GM21529 (cell line): ENCODE measurements around the gene NAA60.

Experiments used
- ATAC-seq: cut with Tn5 transposase; IDR thresholded peaks from one replicate; pipeline ENCODE4 v1.9.1; 2021; ENCODE audit not compliant: unreplicated experiment

The NAA60 gene

DNA sequence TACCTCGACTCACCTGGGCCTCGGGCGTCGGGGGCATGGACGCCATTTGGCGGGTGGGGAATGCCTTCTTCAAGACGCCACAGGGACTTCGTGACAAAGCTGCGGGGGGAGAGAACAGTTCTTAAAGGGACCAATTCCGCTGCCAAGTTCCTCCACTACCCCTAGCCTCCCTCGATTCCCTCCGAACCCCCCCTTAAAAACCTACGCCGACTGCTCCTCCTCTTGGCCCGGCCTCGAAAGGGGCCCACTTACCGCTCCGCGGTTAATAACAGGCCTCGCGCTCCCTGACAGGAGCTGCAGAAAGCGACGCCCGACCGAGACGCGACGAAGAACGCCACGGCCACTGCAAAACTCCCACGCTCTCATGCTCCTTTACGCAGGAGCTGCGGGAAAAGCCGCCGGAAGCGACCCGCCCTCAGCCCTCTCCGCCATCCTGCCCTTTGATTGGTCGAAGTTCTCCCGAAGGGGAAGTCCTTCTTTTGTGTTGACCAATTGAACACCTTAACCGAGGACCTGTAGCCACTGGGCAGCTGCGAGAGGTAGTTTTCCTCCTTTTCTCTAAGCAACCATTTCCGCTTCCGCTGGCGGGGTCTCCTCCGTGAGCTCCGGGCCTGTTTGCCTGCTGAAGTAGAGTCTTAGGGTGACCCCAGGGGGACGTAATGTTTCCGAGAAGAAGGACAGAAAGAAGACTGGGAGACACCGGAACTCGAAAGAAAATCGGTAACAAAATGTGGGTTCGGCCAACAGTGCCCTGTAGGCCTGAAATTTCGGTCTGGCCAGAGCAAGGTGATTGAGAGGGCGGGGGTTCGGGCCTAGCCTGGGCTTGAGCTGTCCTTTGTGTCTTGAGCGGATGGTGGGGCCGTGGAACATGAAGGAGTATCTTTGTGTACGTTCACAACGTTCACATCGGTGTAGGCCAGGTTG, at the start of gene NAA60, which contains the start of gene ZNF597:
Gene NAA60 (plus strand): TSS at position 573 of the 924 bp plus-strand sequence. CDS start 32,548 bp downstream, outside the sequence.
Gene ZNF597 (minus strand): TSS at position 397 of the 924 bp plus-strand sequence. CDS start 351 bp downstream, at position 46.
- ATAC-seq, result peak; percentile 88

DNA sequence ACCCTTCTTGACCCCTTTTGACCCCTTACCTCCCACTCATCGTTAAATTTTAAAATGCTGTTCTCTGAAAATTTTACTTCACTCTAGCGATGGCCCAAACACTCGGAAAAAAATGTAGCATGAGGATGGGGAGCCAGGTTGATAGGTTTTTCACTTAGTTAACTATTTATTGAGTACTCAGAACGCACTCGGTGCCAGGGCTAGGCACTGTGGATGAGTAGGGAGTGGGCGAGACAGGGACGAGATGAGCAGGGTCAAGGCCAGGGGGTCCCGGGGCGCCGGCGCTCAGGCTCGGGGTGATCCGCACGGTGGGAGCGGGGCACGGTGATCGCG, 43.1 kb upstream of the NAA60 start:
- ATAC-seq, result no peak

DNA sequence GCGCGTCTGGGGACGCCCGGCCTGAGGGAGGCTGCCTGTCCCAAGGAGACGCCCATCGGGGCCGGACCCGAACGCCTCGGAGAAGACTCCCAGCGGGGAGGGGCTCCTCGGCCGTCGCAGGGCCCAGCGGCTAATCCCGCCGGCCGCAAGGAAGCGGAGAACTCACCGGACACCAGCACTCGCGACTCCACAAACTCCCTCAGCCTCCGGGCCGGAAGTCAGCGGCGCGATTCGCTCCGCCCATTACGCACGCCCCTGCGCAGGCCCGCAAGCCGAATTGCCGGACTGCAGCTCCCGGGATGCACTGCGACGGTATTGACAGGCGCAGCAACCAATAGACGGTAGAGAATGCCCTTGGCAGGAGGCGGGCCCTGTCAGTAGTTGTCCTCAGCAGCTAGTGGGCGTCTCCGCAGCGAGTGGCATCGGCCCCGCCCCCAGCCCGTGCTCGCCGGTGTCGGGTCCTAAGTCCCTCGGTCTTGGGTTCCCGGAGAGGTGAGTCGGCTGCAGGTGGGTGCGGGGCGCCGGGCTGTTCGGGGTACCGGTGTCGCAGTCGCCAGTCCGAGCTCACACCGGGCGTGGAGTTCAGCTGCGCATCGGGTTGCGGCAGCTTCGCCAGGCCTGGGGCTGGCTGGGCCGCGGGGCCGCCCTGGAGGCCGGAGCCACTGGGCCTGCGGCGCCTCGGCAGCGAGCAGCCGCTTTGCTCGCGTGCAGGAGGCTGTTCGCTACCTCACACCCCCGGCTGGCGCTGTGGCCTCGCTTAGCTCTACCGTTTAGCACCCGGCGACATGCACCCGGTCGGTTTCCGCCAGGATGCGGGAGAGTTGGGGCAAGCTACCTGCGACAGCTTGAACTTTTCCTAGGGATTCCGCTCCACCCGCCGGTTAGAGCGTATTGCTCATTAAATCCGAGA, 42.4 kb upstream of the NAA60 start, which contains the start of the genes ZNF174 and ZSCAN32:
Gene ZNF174 (plus strand): TSS at position 437 of the 910 bp plus-strand sequence. CDS start 790 bp downstream, outside the sequence.
Gene ZSCAN32 (minus strand): TSS at position 226 of the 910 bp plus-strand sequence. CDS start 3,447 bp downstream, outside the sequence.
- peak; percentile 96 for ATAC-seq

DNA sequence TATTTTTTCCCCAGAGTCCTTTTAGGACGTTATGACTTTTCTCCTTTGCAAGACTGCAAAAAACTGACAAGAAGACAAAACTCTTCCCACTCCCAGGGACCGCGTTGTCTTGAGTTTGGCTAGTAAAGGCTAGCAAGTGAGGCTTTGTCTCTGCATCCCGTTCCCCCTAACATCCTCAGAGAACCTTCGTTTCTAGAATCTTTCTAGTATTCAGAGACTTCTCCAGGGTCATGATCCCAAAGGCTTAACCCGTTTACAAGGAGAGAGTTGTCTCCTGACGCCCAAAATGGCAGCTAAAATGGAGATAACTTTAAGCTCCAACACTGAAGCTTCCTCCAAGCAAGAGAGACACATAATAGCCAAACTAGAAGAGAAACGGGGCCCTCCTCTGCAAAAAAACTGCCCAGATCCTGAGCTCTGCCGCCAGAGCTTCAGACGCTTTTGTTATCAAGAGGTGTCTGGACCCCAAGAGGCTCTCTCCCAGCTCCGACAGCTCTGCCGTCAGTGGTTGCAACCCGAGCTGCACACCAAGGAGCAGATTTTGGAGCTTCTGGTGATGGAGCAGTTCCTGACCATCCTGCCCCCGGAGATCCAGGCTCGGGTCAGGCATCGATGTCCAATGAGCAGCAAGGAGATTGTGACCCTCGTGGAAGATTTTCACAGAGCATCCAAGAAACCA, 41.6 kb upstream of the NAA60 start:
- no peak for ATAC-seq

DNA sequence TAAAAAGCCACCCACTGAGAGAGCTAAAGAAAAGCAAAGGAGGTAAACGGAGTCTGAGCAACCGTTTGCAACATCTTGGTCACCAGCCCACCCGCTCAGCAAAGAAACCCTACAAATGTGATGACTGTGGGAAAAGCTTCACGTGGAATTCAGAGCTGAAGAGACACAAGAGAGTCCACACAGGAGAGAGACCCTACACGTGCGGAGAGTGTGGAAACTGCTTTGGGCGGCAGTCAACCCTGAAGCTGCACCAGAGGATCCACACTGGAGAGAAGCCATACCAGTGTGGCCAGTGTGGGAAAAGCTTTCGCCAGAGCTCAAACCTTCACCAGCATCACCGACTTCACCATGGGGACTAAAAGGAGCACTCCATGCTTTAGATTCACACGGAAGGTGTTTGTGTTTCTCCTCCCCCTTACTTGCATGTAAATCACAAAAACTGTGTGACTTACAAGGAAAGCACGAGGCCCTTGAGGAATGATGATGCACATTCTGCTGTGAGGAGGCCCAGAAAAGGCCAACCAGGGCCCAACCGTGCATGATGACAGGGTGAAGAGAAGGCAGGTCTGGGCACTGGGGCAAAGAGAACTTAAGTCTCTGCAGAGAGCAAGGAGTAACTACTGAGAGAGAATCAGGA, 34.8 kb upstream of the NAA60 start:
- ATAC-seq, result no peak

DNA sequence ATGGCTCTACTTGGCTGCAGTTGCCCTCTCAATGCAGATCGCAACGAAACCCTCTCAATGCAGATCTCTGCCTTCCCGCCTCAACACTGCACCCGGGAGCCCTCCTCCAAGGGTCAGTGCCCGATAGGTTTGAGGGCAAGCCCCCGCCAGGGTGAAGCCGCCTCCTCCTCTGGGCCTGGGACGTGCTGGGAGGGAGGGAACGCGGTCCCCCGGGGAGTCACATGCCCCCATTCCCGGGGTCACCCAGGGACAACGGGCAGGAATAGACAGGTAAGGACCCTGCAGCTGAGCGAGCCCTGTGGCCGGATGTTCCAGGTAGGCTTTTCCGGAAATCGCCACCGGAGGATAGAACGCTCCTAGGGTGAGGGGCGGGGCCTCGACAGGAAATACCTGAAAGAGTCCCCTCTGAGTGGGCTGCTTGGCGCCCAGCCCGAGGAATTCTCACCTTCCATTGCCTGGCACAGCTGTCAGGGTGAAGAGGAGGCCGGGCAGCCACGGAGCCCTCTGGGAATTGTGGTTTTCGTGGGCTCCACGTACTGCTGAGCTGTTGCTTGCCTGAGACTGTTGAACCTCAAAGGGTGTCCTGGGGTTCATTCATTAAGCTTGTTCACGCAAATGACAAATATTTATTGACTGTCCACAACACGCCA, 29.6 kb upstream of the NAA60 start:
- ATAC-seq, result no peak

DNA sequence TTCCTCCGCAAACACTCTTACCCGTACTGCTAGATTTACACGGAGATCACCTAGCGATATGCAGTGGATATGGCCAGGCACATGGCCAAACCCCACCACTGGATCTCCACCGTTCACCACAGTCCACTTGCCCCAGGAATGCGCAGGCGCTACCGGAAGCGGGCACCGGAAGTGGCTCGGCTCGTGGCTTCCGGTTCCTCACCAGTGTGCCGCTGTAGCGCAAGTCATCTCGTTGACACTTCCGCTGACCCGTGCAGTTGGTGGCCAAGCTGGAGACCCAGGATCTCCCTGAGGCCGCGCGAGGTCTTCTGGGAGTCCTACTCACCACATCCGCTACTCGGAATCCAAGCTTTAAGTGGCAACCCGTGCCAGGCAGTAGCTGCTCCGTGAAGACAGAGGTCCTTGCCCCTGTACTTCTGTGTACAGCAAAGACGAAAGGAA, 11.7 kb upstream of the NAA60 start:
- no peak for ATAC-seq

DNA sequence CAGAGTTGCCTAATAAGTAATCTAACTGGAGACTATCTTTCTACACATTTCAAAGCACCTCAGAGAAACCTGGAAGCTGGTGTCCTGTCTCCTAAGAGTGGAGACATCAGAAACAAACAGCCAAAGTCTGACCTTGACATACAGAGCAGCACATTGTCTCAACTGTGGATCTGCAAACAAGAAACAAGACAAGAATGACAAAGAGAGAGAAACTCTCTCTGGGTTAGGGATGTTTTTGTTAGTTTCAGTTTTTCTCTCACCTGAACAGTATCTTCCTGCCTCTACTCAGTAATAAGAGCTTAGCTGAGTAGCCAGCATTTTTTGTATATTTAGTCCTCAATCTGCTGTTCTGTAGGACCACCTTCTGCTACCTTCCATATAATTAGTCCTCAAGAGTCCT, 9.1 kb upstream of the NAA60 start:
- ATAC-seq, result no peak

DNA sequence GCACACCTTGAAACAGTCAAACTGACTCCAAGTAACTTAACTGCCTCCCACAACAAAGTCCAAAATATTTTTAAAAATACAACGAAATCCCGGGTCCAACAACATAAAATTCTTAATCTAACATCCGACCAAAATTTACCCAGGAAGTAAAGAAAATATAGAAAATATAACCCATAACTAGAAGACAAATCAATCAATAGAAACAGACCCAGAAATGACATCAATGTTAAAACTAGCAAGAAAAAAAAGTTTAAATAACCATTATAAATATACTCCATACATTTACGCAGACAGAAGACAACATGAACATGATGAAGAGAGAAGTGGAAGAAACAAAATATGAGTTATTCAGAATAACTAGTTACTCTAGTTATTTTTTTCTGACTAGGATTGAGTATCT, 3.8 kb upstream of the NAA60 start:
- ATAC-seq, result no peak

DNA sequence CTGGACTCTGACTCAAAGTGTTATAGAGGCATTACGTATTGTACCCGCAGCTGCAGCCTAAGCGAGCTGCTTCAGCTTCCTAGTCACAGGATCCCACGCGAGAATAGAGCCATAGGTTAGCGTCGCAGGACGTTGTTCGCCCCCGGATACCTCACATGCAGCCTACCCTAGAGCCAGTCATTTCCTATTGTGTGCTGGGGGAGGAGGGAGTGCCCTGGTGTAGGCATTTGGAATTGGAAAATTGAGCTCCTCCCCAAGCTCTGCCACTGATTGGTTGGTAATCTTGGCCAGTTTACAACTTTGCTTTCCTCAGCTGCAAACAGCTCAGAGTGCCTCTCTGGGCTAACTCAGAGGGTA, 530 bp downstream of the NAA60 start:
- peak; percentile 20 for ATAC-seq

DNA sequence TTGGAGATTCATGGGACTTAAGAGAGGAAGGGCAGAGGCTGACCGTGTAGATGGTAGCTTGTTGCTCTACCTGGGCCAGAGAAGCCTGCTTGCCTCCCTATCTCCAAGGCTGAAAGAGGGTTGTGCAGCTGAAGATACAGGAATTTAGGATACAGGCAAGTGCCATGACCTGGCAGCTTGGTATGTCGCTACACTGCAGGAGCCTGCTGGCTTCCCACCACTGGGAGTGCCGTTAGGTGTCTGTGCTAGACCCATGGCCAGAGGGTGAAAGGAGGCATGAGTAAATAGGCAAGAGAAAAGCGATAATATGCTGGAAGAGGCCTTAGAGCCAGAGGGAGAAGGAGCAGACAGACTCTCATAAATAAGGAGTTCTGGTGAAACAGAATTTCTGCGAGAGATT, 10.6 kb downstream of the NAA60 start:
- no peak for ATAC-seq

DNA sequence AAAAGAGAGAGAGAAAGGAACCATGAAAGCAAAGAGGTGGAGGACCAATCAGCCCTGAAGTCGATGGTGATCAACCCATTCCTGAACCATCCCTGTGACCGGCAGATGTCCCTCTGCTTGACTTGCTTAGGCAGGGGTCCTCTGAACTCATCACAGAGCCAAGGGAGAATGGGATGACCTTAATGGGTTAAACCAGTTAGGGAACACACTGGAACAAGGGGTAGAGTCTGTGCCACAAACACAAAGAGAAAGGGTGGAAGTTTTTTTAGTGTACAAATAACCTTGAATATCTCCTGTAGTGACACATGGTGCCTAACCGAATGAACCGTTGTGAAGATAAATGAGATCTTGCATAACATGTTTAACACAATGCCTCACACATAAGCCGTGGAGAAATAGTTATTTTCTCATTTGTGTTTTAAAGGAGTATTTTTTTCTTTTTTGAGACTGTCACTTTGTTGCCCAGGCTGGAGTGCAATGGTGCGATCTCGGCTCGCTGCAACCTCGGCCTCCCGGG, 11.2 kb downstream of the NAA60 start:
- no peak for ATAC-seq

DNA sequence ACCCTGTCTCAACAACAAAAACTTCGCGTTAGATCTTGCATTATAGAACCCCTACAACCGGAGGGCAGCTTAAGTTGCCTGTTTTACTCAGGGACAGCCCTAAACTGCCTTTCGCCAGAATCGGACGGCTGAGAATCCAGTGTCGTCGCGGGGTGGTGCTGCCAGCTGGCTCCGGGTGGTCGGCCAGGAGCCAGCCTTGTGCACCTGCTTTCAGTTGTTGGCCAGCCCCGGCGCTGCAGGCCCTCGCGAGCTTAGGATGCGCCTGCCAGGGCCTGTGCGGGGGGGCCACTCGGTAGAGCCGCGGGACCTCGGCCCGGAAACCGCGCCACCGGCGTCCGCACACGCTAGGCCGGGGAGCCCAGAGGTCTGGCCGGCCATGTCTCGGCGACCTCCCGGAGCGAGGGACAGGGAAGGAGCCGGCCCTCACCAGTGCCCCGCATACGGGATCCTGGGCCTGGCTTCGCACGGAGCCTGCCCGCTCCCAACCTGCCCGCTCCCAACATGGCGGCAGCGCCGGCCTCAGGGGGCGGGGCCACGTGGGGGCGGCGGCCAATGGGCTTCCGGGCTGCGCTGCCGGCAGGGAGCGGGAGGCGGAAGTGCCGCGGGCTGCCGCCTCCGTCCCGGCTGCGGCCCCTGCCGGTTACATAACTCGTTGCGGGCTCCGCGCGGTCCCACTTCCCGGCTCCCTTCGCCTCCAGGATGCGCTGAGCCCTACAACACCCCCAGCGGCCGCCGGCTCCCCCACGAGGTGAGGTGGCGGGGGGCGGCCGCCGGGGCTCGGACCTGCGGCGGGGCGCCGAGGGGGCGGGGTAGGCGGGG, 14.2 kb downstream of the NAA60 start:
- ATAC-seq, result peak; percentile 80

DNA sequence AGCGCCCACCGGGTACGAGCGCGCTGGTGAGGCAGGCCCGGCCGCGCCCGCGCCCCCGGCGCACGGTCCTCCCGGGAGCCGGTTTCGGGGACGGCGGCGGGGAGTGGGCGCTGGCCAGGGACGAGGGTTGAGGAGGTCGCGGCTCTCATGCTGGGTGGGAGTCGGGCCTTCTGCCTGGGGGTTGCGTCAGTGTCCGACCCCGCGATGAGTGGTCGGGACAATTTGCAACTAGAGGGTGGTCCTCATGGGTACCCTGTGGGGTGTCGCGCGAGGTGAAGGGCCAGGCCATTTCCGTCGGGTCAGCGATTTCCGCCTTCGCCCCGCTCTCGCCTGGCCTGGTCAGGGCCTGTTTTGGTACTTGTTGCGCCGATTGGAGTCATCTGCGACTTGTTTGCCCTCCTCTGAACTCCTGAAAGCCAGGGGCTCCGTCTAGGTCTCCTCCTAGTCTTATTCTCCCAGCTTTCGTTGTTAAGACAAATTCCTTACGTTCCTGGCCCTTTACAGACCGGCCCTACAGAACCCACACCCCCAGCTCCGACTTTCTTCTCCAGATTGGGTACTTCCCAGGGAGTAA, 14.9 kb downstream of the NAA60 start:
- no peak for ATAC-seq

DNA sequence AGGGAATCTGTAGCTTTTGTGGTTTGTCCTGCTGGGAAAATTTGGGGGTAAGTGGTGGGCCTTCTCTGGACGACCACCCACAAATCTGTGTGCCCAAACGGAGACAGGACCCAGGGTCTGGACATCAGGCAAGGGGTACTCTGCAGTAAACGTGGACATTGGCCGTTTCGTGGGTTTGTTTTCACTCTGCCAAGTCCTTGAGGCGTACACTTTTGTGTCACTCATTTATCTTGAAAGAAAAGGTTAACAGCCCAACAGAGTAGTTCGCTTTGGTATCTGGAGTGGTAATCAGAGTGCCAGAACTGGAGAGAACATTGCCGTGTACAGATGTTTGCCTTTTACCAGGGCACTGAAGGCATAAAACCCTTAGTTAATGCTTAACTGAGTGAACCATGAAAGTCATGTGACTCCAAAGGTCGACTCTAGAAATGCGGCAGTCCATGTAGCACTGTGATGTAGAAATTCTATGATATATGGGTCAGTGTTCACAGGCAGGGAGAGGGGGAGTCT, 15.4 kb downstream of the NAA60 start:
- no peak for ATAC-seq

DNA sequence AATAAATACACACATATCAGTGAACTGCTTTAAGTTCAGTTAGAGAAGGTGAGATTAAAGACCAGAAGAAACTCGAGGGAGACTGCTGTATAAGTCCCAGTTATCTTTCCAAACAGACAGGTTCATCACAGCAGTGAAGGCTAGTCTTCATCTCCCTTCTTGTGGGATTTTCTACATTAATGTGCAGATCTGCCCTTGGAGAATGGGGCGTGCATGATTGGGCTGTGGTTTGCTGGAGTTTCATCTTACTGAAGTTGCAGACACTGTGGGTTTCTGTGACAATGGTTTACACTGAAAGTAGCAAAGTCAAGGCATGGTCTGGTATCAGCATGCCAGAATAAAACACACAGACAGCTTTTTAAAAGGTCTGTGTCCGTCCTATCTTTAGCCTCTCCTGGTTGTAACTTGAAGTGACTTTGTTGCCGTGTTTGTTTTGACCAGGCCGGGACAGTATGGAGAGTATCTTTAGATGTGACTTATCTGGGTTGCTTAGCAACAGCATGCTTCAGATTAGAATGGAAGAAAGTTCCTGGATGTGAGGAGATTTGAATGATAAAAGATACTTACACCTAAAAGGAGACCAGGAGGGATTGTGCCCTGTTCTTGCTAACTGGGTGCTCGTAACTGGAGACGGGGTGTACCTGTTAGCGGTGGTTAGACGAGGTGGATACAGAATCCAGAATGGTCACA, 16.1 kb downstream of the NAA60 start:
- no peak for ATAC-seq

DNA sequence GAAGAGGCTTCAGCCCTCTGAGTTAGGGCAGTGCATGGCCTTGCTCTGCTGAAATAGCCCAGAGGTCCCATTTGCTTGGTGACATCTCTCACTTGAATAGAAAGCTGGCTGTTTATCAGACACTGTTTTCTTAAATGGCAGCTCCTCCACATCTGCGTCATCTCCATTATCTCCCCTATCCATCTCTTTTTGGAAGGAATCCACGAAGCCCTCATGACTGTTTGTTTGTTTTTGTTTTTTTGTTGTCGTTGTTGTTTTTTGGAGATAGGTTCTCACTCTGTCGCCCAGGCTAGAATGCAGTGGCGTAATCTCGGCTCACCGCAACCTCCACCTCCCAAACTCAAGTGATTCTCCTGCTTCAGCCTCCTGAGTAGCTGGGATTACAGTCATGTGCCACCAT, 16.6 kb downstream of the NAA60 start:
- ATAC-seq, result no peak

DNA sequence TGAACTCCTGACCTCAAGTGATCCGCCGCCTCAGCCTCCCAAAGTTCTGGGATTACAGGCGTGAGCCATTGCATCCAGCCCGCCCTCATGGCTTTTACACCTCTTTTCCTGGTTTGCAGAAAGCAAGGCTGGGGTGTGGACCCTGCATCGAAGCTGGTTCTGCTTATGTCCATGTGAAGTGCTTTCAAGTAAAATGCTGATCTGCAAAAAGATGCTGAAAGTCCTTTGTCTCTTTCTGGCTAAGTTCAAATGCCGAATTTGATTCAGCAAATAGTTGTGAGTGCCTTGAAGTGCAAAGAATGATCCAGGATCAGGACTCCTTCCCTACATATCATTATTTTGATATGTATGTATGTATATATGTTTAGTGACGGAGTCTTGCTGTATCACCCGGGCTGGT, 17.1 kb downstream of the NAA60 start:
- ATAC-seq, result no peak
